ENCODE data around the gene GP1BB.

DNA sequence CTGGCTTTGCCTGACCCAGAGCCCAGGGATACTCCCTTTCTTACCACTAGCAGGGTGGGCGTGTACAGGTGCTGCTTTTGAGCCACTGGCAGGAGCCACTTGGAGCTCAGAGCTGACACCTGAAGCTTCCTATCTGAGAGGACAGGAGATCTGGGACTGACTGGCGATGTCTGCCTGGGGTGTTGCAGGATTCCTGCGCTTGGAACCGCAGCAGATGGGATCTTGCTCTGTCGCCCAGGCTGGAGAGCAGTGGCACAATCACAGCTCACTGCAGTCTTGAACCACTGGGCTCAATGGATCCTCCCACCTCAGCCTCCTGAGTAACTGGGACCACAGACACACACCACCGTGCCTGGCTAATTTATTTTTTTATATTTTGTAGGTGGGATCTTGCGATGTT, 17.7 kb downstream of the GP1BB start:
- TF ChIP-seq, protein P1, sequence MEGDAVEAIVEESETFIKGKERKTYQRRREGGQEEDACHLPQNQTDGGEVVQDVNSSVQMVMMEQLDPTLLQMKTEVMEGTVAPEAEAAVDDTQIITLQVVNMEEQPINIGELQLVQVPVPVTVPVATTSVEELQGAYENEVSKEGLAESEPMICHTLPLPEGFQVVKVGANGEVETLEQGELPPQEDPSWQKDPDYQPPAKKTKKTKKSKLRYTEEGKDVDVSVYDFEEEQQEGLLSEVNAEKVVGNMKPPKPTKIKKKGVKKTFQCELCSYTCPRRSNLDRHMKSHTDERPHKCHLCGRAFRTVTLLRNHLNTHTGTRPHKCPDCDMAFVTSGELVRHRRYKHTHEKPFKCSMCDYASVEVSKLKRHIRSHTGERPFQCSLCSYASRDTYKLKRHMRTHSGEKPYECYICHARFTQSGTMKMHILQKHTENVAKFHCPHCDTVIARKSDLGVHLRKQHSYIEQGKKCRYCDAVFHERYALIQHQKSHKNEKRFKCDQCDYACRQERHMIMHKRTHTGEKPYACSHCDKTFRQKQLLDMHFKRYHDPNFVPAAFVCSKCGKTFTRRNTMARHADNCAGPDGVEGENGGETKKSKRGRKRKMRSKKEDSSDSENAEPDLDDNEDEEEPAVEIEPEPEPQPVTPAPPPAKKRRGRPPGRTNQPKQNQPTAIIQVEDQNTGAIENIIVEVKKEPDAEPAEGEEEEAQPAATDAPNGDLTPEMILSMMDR (IDR thresholded peaks at IDR 0.05), result no peak
- TF ChIP-seq POLR2A (IDR thresholded peaks at IDR 0.05), result no peak
